ENCODE data around the gene AGAP1. TPM values are rescaled to one million over a fixed set of nuclear protein-coding genes. Genes with fewer than 3 reads are reported as not detected.

AGAP1 gene
- 1 to 10 TPM; 2.2 TPM for total RNA-seq

DNA sequence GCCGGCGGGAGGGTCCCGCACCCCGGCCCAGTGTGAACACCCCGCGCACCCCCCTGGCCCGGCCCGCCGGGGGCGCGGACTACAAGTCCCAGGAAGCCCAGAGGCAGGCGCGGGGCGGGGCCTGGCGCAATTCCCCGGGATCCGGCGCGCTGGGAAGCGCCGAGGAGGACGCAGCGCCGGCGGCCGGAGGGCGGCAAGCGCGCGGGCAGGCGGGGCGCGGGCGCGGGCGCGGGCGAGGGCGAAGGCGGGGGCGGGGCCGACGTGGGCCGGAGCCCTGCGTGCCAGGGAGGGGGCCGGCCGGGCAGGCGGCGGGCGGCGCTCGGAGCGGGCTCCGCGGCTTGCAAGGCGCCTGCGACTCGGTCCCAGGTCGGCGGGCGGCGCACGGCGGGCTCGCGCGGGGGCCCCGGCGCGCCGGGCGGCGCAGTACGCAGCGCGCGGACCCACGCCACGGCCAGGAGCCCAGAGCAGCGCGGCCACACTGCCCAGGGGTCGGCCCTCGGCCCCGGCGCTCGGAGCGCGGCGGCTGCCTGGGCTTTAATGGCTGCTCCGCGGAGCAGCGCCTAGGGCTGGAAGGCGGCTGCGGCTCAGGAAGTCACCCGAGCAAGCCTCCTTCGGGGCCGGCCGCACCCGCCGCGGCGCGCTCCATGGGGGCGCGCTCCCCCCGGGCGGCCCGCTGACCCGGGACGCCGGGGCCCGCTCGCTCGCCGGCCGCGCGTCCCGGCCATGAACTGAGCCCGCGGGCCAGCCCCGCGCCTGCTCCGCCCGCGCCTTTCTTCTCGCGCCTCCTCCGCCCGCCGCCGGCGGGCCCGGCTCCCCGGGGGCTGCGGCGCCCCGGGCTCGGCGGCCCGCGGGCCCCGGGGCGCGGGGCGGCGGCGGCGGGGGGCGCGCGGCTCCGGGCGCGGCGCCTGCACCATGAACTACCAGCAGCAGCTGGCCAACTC is at the start of gene AGAP1:
AGAP1 (plus strand) TSS at position 269 of the 941 bp plus-strand sequence.
- Mint-ChIP-seq H3K36me3 (ENCODE audit: low read depth) (no peaks in the 10 kb centered on the region), H3K27ac (no peak within 1 kb of the TSS)
- POLR2A ChIA-PET = no interaction called here

DNA sequence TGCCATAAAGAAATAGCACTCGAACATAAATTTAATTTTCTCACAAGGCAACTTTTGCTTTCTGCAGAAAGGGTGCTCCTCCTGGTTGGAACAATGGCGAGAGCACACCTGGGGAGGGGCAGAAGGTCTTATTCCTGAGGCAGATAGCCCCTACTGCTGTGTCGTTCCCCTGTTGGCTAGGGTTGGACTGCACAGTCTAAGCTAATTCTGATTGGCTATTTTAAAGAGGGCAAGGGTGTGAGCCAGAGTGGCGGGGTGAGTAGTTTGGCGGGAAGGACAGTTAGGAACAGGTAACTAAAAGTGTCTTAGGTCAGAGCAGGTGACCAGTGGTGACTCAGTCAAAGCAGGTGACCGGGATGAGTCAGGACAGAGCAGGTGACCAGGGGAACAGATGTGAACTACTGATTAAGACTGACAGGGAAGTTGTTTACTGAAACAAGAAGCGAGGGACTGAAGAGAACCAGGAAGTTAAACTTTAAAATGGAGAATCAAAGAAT is 49.7 kb upstream of the AGAP1 start:
- H3K27me3 Mint-ChIP-seq = peaks cover 2% of the 10 kb centered on the region
- H3K27ac Mint-ChIP-seq = no peak overlapping the region
- H3K4me1 Mint-ChIP-seq = no peaks in the 10 kb centered on the region
- no peak overlapping the region for H3K4me3 Mint-ChIP-seq
- no peaks in the 10 kb centered on the region for H3K36me3 Mint-ChIP-seq (ENCODE audit: low read depth)
- peaks cover 4% of the 10 kb centered on the region for H3K9me3 Mint-ChIP-seq (ENCODE audit: low read depth)
- CTCF ChIA-PET = interaction anchor here (0.5 to 0.8 kb wide), 3 partner anchors 168 to 607 kb away, joined by 3 to 4 read pairs (median 3); no protein-coding TSS in a partner anchor
- DNase-seq (no peak), ATAC-seq (no peak)
- POLR2A ChIA-PET = no interaction called here
- intact Hi-C loops (cut with DNase I, micrococcal nuclease) = no loop called here

More for the DNA sequence above, at the start of gene AGAP1:
- H3K4me3 Mint-ChIP-seq = peak within 1 kb of the TSS; percentile 73
- intact Hi-C loops (cut with DNase I, micrococcal nuclease) = no loop called here
- ATAC-seq (peak; percentile 55), DNase-seq (peak; percentile 30)
- peaks cover 4% of the 10 kb centered on the region for H3K4me1 Mint-ChIP-seq
- peaks cover 52% of the 10 kb centered on the region for H3K27me3 Mint-ChIP-seq
- CTCF ChIA-PET = interaction anchor here (0.6 kb wide), 1 partner anchor 1936 kb away, joined by 3 read pairs; no protein-coding TSS in a partner anchor
- no peaks in the 10 kb centered on the region for H3K9me3 Mint-ChIP-seq (ENCODE audit: low read depth)

DNA sequence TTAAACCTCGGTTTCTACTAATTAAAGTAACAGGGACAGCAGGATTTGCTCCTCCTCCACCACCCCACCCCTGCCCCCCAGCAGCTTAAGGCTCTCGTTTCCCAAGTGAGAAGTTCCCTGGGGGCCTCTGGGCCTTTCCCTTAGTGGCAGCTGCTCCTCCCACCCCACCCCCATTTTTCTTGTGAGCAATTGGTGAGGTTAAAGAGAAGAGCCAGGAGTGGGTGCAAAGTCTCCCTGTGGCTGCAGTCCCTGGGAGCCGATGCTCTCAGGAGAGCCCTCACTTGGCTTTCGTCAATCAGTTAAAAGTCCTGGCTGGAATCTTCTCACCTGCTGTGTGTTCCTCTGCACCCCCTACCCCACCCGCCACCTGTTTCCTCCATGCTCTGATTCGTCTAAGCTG is 48.7 kb upstream of the AGAP1 start:
- Mint-ChIP-seq H3K27ac (no peak overlapping the region), H3K4me3 (no peak overlapping the region), H3K27me3 (peaks cover 5% of the 10 kb centered on the region), H3K36me3 (ENCODE audit: low read depth) (no peaks in the 10 kb centered on the region), H3K4me1 (no peaks in the 10 kb centered on the region), H3K9me3 (ENCODE audit: low read depth) (peaks cover 4% of the 10 kb centered on the region)
- ChIA-PET POLR2A (no interaction called here), CTCF (interaction anchor here (0.6 kb wide), 1 partner anchor 307 kb away, joined by 3 read pairs; no protein-coding TSS in a partner anchor)
- ATAC-seq (no peak), DNase-seq (no peak)
- intact Hi-C loops (cut with DNase I, micrococcal nuclease) = no loop called here

DNA sequence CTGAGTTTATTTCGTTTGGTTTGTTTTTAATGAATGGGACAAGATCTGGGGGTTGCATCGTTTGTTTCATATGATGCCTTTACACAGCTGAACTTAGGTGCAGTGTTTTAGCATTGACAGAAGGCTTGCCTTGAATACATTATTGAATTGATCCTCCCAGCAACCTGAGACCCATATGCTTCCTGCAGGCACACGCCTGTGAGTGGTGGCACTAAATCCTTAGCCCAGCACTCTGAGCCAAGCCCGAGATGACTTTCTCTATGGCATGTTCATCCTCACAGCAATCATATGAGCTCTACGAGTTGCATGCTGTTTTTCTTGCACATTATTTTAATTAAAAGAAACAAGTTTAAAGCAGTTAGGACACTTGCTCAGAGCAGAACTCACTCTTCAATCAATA is 47.8 kb upstream of the AGAP1 start:
- ATAC-seq = no peak
- ChIA-PET CTCF (no interaction called here), POLR2A (no interaction called here)
- peaks cover 8% of the 10 kb centered on the region for H3K27me3 Mint-ChIP-seq
- no peak overlapping the region for H3K27ac Mint-ChIP-seq
- DNase-seq = no peak
- no peaks in the 10 kb centered on the region for H3K4me1 Mint-ChIP-seq
- H3K9me3 Mint-ChIP-seq (ENCODE audit: low read depth) = peaks cover 4% of the 10 kb centered on the region
- intact Hi-C loops (cut with DNase I, micrococcal nuclease) = no loop called here
- H3K4me3 Mint-ChIP-seq = no peak overlapping the region
- H3K36me3 Mint-ChIP-seq (ENCODE audit: low read depth) = no peaks in the 10 kb centered on the region

DNA sequence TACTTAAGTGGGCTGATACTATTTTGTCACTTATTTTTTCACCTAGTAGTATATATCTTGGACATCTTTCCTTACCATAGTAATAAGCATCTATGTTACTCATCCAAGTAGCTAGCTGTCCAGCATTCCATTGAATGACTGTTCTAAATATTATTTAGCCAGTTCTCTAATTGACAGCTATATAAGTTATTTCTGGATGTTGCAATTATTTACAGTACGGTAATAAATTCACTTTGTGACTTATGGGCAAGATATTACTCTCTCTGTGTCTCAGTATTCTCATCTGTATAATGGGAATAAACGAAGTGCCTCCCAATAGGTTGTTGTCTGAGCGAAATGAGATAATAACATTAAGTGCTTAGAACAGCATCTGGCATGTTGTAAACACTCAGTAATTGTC is 46.6 kb upstream of the AGAP1 start:
- ATAC-seq (no peak), DNase-seq (no peak)
- intact Hi-C loops (cut with DNase I, micrococcal nuclease) = no loop called here
- Mint-ChIP-seq H3K9me3 (ENCODE audit: low read depth) (peaks cover 4% of the 10 kb centered on the region), H3K4me1 (no peaks in the 10 kb centered on the region), H3K27ac (no peak overlapping the region), H3K27me3 (peaks cover 10% of the 10 kb centered on the region), H3K36me3 (ENCODE audit: low read depth) (no peaks in the 10 kb centered on the region), H3K4me3 (no peak overlapping the region)
- CTCF ChIA-PET = no interaction called here
- POLR2A ChIA-PET = no interaction called here

DNA sequence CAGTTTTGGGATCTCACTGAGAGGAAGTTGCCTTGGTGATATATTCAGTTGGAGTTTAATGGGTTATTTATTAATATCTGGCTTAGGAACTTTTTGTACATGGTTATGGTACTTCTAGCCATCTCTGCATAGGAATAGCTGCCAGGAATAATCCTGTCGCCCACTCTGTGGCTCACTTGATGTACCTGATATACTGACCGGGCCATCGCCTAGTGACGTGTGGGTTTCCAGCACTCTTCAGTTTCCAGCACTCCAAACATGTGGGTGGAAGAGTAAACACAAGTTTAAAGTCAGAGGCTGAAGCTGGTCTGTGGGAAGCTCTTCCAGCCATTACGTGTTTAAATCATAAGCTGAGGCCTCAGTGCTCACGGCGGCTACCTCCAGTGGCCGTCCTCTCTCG is 44.3 kb upstream of the AGAP1 start:
- H3K4me3 Mint-ChIP-seq = no peak overlapping the region
- ATAC-seq (no peak), DNase-seq (no peak)
- no peaks in the 10 kb centered on the region for H3K9me3 Mint-ChIP-seq (ENCODE audit: low read depth)
- ChIA-PET CTCF (no interaction called here), POLR2A (no interaction called here)
- no peak overlapping the region for H3K27ac Mint-ChIP-seq
- no peaks in the 10 kb centered on the region for H3K36me3 Mint-ChIP-seq (ENCODE audit: low read depth)
- H3K27me3 Mint-ChIP-seq = peaks cover 11% of the 10 kb centered on the region
- intact Hi-C loops (cut with DNase I, micrococcal nuclease) = no loop called here
- H3K4me1 Mint-ChIP-seq = no peaks in the 10 kb centered on the region

DNA sequence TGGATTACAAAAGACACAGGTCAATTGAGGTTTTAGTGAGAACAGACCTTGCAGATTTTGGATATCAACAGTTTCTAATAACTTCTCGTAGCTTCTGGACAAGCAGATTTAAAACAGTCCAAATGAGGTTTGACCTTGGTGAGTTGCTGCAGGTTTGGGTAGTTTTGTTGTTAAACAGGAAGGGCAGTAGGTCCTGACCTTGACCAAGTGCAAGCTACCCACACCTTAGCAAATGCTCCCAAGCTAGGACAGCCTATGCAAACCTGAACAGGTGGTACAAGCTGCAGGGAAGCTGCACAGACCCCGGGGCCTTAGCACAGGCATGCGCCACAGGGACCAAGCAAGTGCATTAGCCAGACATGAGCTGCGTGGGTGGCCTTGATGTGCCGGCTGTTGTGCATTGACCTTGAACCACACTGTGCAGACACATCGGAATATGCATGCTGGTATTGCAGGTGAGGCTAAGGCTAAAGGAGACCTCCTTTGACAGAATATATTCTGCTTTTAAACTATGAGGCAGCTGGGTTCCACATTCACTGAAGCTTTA is 40.2 kb upstream of the AGAP1 start:
- ATAC-seq = no peak
- no peak overlapping the region for H3K4me3 Mint-ChIP-seq
- no peaks in the 10 kb centered on the region for H3K4me1 Mint-ChIP-seq
- CTCF ChIA-PET = interaction anchor here (0.7 kb wide), 1 partner anchor 27 kb away, joined by 4 read pairs; no protein-coding TSS in a partner anchor
- POLR2A ChIA-PET = no interaction called here
- H3K36me3 Mint-ChIP-seq (ENCODE audit: low read depth) = no peaks in the 10 kb centered on the region
- intact Hi-C loops (cut with DNase I, micrococcal nuclease) = no loop called here
- H3K27ac Mint-ChIP-seq = no peak overlapping the region
- DNase-seq = no peak
- peaks cover 16% of the 10 kb centered on the region for H3K27me3 Mint-ChIP-seq
- no peaks in the 10 kb centered on the region for H3K9me3 Mint-ChIP-seq (ENCODE audit: low read depth)

DNA sequence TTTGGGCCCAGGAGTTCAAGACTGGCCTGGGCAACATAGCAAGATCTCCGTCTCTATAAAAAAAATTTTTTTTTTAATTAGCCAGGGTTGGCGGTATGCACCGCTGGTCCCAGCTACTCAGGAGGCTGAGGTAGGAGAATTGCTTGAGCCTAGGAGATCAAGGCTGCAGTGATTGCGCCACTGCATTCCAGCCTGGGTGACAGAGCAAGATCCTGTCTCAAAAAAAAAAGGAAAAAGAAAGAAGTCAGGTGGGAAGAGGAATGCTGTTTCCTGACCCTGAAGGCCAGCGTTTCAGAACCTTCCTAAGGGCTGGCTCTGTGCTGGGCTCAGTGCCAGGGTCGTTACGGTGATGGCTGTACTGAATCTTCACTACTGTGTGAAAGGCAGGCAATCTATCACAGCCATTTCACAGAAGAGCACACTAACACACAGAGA is 35.0 kb upstream of the AGAP1 start:
- Mint-ChIP-seq H3K4me3 (no peak overlapping the region), H3K9me3 (ENCODE audit: low read depth) (no peaks in the 10 kb centered on the region), H3K27me3 (peaks cover 29% of the 10 kb centered on the region), H3K4me1 (no peaks in the 10 kb centered on the region), H3K27ac (no peak overlapping the region), H3K36me3 (ENCODE audit: low read depth) (no peaks in the 10 kb centered on the region)
- ChIA-PET CTCF (no interaction called here), POLR2A (no interaction called here)
- no peak for ATAC-seq
- intact Hi-C loops (cut with DNase I, micrococcal nuclease) = no loop called here
- DNase-seq = no peak

DNA sequence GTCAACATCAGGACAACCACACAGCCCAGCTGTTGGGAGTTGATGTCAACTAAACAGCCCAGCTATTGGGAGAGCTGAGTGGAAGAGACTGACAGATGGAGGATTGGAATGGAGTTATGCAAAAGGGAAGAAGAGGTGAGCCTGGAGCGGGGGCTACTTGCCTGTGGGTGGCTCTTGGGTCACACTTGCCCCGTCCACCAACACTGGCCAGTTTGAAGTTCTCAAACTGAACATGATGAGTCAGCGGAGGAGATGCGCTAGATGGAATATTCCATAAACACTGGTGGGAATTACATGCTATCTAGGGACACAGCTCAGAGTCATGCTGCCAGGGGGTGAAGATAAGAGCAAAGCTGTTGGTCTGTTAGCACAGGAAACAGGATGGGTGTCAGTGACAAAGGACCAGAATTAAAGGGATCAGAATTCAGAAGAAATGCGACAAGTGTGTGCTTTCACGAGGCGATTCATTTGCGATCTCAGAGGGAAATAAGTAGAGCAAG is 33.2 kb upstream of the AGAP1 start:
- Mint-ChIP-seq H3K4me3 (no peak overlapping the region), H3K4me1 (no peaks in the 10 kb centered on the region), H3K36me3 (ENCODE audit: low read depth) (no peaks in the 10 kb centered on the region), H3K9me3 (ENCODE audit: low read depth) (no peaks in the 10 kb centered on the region), H3K27ac (no peak overlapping the region), H3K27me3 (peaks cover 33% of the 10 kb centered on the region)
- POLR2A ChIA-PET = no interaction called here
- intact Hi-C loops (cut with DNase I, micrococcal nuclease) = no loop called here
- no peak for ATAC-seq
- DNase-seq = no peak
- CTCF ChIA-PET = no interaction called here

DNA sequence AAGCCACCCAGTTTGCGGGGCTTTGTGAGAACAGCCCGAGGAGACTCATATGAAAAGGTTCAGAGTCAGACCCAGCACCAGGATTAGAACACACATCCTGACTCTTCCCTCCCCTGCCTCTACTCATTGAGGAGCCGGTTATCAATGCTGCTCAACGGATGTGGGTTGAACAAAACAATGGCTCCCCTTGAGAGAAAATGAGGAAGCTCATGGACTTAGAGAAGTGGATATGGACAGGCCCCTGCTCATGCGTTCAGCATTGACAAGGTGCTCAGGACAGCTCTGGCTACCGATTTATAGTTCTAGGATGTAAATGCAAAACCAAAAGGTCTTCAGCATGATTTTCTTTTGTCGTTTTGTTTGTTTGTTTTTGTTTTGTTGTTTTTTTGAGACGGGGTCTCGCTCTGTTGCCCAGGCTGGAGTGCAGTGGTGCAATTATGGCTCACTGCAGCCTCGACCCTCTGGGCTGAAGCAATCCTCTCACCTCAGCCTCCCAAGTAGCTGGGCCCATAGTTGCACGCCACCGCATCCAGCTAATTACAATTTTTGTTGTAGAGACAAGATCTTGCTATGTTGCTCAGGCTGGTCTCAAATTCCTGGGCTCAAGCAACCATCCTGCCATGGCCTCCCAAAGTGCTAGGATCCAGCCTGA is 32.0 kb upstream of the AGAP1 start:
- intact Hi-C loops (cut with DNase I, micrococcal nuclease) = no loop called here
- Mint-ChIP-seq H3K27ac (no peak overlapping the region), H3K27me3 (peaks cover 31% of the 10 kb centered on the region), H3K4me1 (no peaks in the 10 kb centered on the region), H3K4me3 (no peak overlapping the region), H3K36me3 (ENCODE audit: low read depth) (no peaks in the 10 kb centered on the region), H3K9me3 (ENCODE audit: low read depth) (no peaks in the 10 kb centered on the region)
- CTCF ChIA-PET = no interaction called here
- no peak for ATAC-seq
- no peak for DNase-seq
- POLR2A ChIA-PET = no interaction called here

DNA sequence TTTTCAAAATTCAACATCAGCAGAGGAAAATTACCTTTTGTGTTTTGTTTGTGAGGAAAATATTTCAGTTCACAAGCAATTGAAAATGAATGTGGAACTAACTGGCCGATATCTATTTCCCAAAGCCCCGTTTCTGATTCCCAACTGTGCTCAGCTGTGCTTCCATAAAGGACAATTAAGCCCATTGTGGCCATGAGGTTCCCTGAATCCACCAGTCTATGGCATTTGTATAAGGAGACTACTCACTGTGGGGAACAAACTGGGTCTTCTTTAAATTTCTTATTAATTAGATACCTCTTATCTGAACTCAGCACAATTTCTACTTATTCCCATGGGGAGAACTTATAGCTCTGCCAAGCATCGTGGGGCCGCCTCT is 31.4 kb upstream of the AGAP1 start:
- intact Hi-C loops (cut with DNase I, micrococcal nuclease) = no loop called here
- Mint-ChIP-seq H3K27me3 (peaks cover 31% of the 10 kb centered on the region), H3K4me3 (no peak overlapping the region), H3K27ac (no peak overlapping the region), H3K36me3 (ENCODE audit: low read depth) (no peaks in the 10 kb centered on the region), H3K4me1 (no peaks in the 10 kb centered on the region), H3K9me3 (ENCODE audit: low read depth) (no peaks in the 10 kb centered on the region)
- DNase-seq (no peak), ATAC-seq (no peak)
- POLR2A ChIA-PET = no interaction called here
- CTCF ChIA-PET = no interaction called here
